Stimulated activated CD8-positive, alpha-beta memory T cell treated with anti-CD3 and anti-CD28 coated beads, Interleukin-15, amount 100 ng/mL, for 1 hour (primary cell): ENCODE results near the gene GRB10.
"Not testable (repeated sequence)": the region's sequence is repeated elsewhere in the genome, so short reads cannot be mapped to it uniquely, and the experiment has no call there.

ENCODE experiments used
- DNase-seq: peaks from one replicate; pipeline ENCODE4 v3.0.0-alpha.2; 2020; ENCODE audit warnings: low read depth

The GRB10 gene

GRCh38 chr7:50580057-50580456 lies 202.6 kb downstream of the GRB10 start:
- DNase-seq, result no peak

GRCh38 chr7:50578105-50578504 lies 204.6 kb downstream of the GRB10 start:
- DNase-seq, result not testable (repeated sequence)

GRCh38 chr7:50577569-50577968 lies 205.1 kb downstream of the GRB10 start:
- no peak for DNase-seq

- not testable (repeated sequence) for DNase-seq
Observed at GRCh38 chr7:50576388-50576787, 206.3 kb downstream of the GRB10 start.

GRCh38 chr7:50567715-50568261 lies 214.9 kb downstream of the GRB10 start:
- DNase-seq, result no peak

- no peak for DNase-seq
Observed at GRCh38 chr7:50565977-50566376, 216.7 kb downstream of the GRB10 start.

GRCh38 chr7:50565559-50565916 lies 217.2 kb downstream of the GRB10 start:
- no peak for DNase-seq

- no peak for DNase-seq
Observed at GRCh38 chr7:50564640-50565558, 217.8 kb downstream of the GRB10 start, which contains the start of gene DDC. TSS of gene DDC (minus strand) at chr7:50565405. CDS start at chr7:50544085, 21,320 bp downstream.

GRCh38 chr7:50564171-50564570 lies 218.5 kb downstream of the GRB10 start:
- no peak for DNase-seq

GRCh38 chr7:50562136-50562535 lies 220.6 kb downstream of the GRB10 start:
- DNase-seq, result no peak

GRCh38 chr7:50560865-50561351 lies 221.8 kb downstream of the GRB10 start:
- DNase-seq, result no peak

GRCh38 chr7:50559881-50560280 lies 222.8 kb downstream of the GRB10 start:
- DNase-seq, result no peak

GRCh38 chr7:50558294-50559053 lies 224.2 kb downstream of the GRB10 start:
- no peak for DNase-seq

GRCh38 chr7:50557099-50557498 lies 225.6 kb downstream of the GRB10 start:
- DNase-seq, result no peak

GRCh38 chr7:50556247-50556991 lies 226.3 kb downstream of the GRB10 start:
- DNase-seq, result no peak

- DNase-seq, result no peak
Observed at GRCh38 chr7:50555594-50556140, 227.0 kb downstream of the GRB10 start.

- DNase-seq, result no peak
Observed at GRCh38 chr7:50554431-50555322, 228.0 kb downstream of the GRB10 start.

GRCh38 chr7:50553973-50554372 lies 228.7 kb downstream of the GRB10 start:
- no peak for DNase-seq

- DNase-seq, result no peak
Observed at GRCh38 chr7:50552921-50553320, 229.8 kb downstream of the GRB10 start.

GRCh38 chr7:50552139-50552538 lies 230.6 kb downstream of the GRB10 start:
- DNase-seq, result no peak
